CD4-positive, alpha-beta memory T cell (primary cell): Measurements from ENCODE around the gene CCDC175. TPM values are rescaled to one million over a fixed set of nuclear protein-coding genes. Genes with fewer than 3 reads are reported as not detected.
A peak's percentile ranks its signal among the peaks of the same experiment; 100 is the strongest.

ENCODE experiments used
- CTCF ChIA-PET: fragments of 350-600 bp; sonication (Branson Sonifier 250); formaldehyde crosslinking; loops from one replicate; lab custom pipeline; 2021; ENCODE audit warnings: inconsistent platforms; ENCODE audit not compliant: partially characterized antibody; lab: Charles Lee
- POLR2A ChIA-PET: fragments of 350-600 bp; sonication (Branson Sonifier 250); formaldehyde crosslinking; loops from one replicate; lab custom pipeline; 2021; ENCODE audit not compliant: partially characterized antibody; lab: Charles Lee
- DNase-seq, 5 donors: peaks; one replicate each; pipeline versions ENCODE4 v3.0.0 to v3.0.0-alpha.2; 2020 to 2022; ENCODE audit warnings: mixed read lengths in 1 of 5
- H3K27ac ChIP-seq: one replicate; pipeline ENCODE4 v1.7.0; 2013; ENCODE audit warnings: low read depth, low read length
- H3K27me3 ChIP-seq: 2 replicates; pipeline ENCODE4 v1.7.0; 2013; ENCODE audit warnings: mild to moderate bottlenecking, low read length, moderate library complexity; ENCODE audit not compliant: insufficient read depth
- H3K36me3 ChIP-seq: 2 replicates; pipeline ENCODE4 v1.7.0; 2013; ENCODE audit warnings: mild to moderate bottlenecking, low read length, moderate library complexity; ENCODE audit not compliant: insufficient read depth
- H3K4me1 ChIP-seq: 2 replicates; pipeline ENCODE4 v1.7.0; 2013; ENCODE audit warnings: mild to moderate bottlenecking, low read length, moderate library complexity; ENCODE audit not compliant: insufficient read depth
- H3K4me3 ChIP-seq, 2 donors: one replicate each; pipeline ENCODE4 v1.7.0; 2013; ENCODE audit warnings: low read length in 2 of 2, mild to moderate bottlenecking in 1 of 2
- H3K9me3 ChIP-seq, 2 donors: one replicate each; pipeline ENCODE4 v1.7.0; 2013; ENCODE audit warnings: low read length in 2 of 2, control low read depth in 1 of 2; ENCODE audit not compliant: control insufficient read depth in 1 of 2
- H3K27ac Mint-ChIP-seq, 7 donors: one replicate each; pipeline ENCODE4 v1.8.0; 2020 to 2021; ENCODE audit warnings: mixed read lengths in 7 of 7, mild to moderate bottlenecking in 6 of 7, inconsistent platforms in 3 of 7, moderate library complexity in 3 of 7
- H3K27me3 Mint-ChIP-seq, 2 donors: one replicate each; pipeline ENCODE4 v1.8.0; 2020 to 2021; ENCODE audit warnings: mixed read lengths in 2 of 2
- H3K36me3 Mint-ChIP-seq, 2 donors: one replicate each; pipeline ENCODE4 v1.8.0; 2020 to 2021; ENCODE audit warnings: mixed read lengths in 2 of 2, inconsistent platforms in 1 of 2, mild to moderate bottlenecking in 1 of 2
- H3K4me1 Mint-ChIP-seq, 4 donors: one replicate each; pipeline ENCODE4 v1.8.0; 2020 to 2021; ENCODE audit warnings: mixed read lengths in 4 of 4, mild to moderate bottlenecking in 1 of 4
- H3K4me3 Mint-ChIP-seq, 8 donors: one replicate each; pipeline ENCODE4 v1.8.0; 2020 to 2021; ENCODE audit warnings: mixed read lengths in 8 of 8, mild to moderate bottlenecking in 7 of 8, moderate library complexity in 6 of 8, inconsistent platforms in 3 of 8
- H3K9me3 Mint-ChIP-seq, 8 donors: one replicate each; pipeline ENCODE4 v1.8.0; 2020 to 2021; ENCODE audit warnings: mixed read lengths in 8 of 8, mild to moderate bottlenecking in 5 of 8, inconsistent platforms in 3 of 8, moderate library complexity in 1 of 8
- intact Hi-C: fragments of 100-400 bp; cut with micrococcal nuclease; formaldehyde crosslinking; loops from one replicate; pipeline ENCODE4 v1.15.1; 2023
- polyA plus RNA-seq, 2 donors: library from polyadenylated mRNA; unstranded; fragments of 300-500 nt; fragmentation: Illumina TruSeq; gene quantifications; one replicate each; pipeline ENCODE4 v1.2.3, GENCODE V29; 2021
- total RNA-seq, 2 experiments: library from RNA; stranded (reverse); gene quantifications; one replicate each; pipeline ENCODE4 v1.2.3, GENCODE V29; 2021

The CCDC175 gene
- total and polyA plus RNA-seq, 4 experiments from 2014 or later = not detected

DNA sequence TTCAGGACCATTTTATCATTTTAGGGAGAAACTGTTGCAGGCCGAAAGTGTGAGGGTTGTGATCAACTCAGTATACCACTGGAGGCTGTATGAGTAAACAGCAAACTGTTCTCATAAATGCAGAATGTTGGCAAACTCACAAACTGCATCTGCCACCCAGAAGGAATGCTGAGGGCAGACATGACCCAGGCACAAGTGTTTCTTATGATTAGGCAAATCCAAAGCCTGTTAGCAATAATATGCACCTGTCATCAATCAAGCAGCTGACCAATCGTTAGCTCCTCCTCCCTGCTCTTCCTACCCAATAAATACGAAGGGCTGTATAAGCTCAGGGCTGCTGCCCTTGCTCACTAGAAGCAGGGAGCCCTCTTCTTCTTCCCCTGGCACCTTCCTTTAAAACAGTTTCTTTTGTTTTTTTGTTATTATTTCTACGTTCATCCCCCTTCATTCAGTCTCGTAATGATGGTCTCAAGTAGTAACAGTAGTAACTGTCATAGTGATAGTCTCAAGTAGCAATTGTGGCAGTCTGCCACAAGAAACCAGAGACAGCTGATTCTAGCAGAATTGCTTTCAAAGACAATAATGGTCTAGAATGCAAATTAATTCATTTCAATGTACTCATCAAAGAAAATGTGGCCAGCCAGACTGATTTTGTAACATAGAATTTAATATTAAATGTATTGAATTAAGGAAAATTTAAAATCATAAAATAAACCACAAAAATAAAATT, 15.2 kb upstream of the CCDC175 start:
- Histone ChIP-seq H3K27me3 (no peaks in the 10 kb centered on the region), H3K4me1 (peaks cover 5% of the 10 kb centered on the region), H3K4me3 (no peak overlapping the region), H3K27ac (no peak overlapping the region), H3K9me3 (no peaks in the 10 kb centered on the region), H3K36me3 (no peaks in the 10 kb centered on the region)
- intact Hi-C loops = no loop called here
- no peak overlapping the region for H3K4me3 Mint-ChIP-seq
- peaks cover 0 to 3% of the 10 kb centered on the region in 2 donors for H3K36me3 Mint-ChIP-seq
- peaks cover 0 to 10% (median 3%) of the 10 kb centered on the region in 8 donors for H3K9me3 Mint-ChIP-seq
- DNase-seq = no peak
- peaks cover 0 to 6% (median 3%) of the 10 kb centered on the region in 4 donors for H3K4me1 Mint-ChIP-seq
- peaks cover 0 to 2% of the 10 kb centered on the region in 2 donors for H3K27me3 Mint-ChIP-seq
- POLR2A ChIA-PET = no interaction called here
- CTCF ChIA-PET = interaction anchor here (2.2 kb wide), 1 partner anchor 14 kb away, joined by 10 read pairs; the partner anchor contains the start of gene CCDC175
- no peak overlapping the region for H3K27ac Mint-ChIP-seq

DNA sequence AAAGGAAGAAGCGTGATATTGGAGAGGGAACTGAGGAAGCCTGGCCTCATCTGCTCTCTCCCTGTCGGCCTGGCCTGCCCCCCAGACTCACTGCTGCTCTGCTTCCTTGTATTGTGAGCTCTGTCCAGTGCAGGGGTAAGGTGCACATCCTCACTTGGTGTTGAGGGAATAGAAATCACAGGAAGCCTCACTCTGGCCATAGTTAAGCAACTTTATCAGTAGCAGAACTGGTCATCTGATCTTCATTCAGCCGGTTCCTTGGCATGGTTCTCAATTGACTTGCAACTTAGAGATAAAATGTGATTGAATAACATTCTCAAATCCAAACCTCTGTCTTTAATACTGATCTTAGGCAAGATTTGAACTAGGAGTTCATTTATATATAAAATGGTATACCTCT, 11.5 kb upstream of the CCDC175 start:
- peaks cover 0 to 10% (median 3%) of the 10 kb centered on the region in 8 donors for H3K9me3 Mint-ChIP-seq
- no peaks in the 10 kb centered on the region for H3K9me3 ChIP-seq
- DNase-seq = no peak
- no peaks in the 10 kb centered on the region for H3K27me3 ChIP-seq
- H3K27ac Mint-ChIP-seq = no peak overlapping the region
- no peak overlapping the region for H3K27ac ChIP-seq
- H3K36me3 Mint-ChIP-seq = peaks cover 0 to 3% of the 10 kb centered on the region in 2 donors
- peaks cover 0 to 1% of the 10 kb centered on the region in 2 donors for H3K27me3 Mint-ChIP-seq
- H3K36me3 ChIP-seq = no peaks in the 10 kb centered on the region
- H3K4me3 Mint-ChIP-seq = no peak overlapping the region
- intact Hi-C loops = no loop called here
- H3K4me3 ChIP-seq = no peak overlapping the region
- ChIA-PET POLR2A (no interaction called here), CTCF (no interaction called here)
- peaks cover 4 to 14% (median 9%) of the 10 kb centered on the region in 4 donors for H3K4me1 Mint-ChIP-seq
- peaks cover 14% of the 10 kb centered on the region for H3K4me1 ChIP-seq

DNA sequence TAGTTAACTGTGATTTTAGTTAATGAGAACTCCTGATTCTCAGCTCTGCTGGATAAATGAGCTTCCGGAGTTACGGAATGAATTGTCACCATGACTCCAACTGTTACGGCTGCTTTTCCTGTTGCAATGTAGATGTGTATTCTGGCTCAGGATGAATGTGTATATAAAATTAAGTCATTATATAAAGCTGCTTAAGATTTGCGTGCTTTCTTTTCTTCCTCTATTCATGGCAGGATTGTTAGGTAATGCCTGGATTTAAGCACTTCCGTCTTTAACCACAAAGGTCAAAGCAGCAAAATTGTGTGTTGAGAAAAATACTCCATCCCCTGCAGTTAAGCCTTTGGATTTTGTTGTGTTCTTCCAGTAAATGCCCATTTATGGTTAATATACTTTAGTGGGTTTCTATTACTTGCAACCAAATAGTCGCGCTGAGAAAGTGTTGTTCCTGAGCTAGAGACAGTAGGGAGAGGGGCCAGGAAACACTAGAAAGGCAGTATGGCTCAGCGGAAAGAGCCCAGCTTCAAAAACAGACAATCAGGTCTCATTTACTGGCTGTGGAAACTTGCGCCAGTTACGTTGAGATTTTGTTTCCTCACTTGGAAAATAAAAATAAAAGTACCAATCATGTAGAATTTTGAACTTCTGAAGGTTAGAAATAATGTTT, 9.4 kb upstream of the CCDC175 start:
- ChIA-PET CTCF (interaction anchor here (1.6 kb wide), 1 partner anchor 9 kb away, joined by 16 read pairs; the partner anchor contains the start of gene CCDC175), POLR2A (no interaction called here)
- Mint-ChIP-seq H3K4me1 (peaks cover 4 to 14% (median 9%) of the 10 kb centered on the region in 4 donors), H3K4me3 (peak overlapping the region; percentile 27 to 85 (median 71)), H3K36me3 (no peaks in the 10 kb centered on the region), H3K27me3 (peaks cover 0 to 3% of the 10 kb centered on the region in 2 donors), H3K27ac (peak overlapping the region in 1 of 7 donors; percentile 23), H3K9me3 (no peaks in the 10 kb centered on the region)
- no peaks in the 10 kb centered on the region for H3K9me3 ChIP-seq
- DNase-seq = no peak
- H3K4me1 ChIP-seq = peaks cover 14% of the 10 kb centered on the region
- no peaks in the 10 kb centered on the region for H3K27me3 ChIP-seq
- no peak overlapping the region for H3K27ac ChIP-seq
- no peak overlapping the region for H3K4me3 ChIP-seq
- intact Hi-C loops = no loop called here
- H3K36me3 ChIP-seq = no peaks in the 10 kb centered on the region

DNA sequence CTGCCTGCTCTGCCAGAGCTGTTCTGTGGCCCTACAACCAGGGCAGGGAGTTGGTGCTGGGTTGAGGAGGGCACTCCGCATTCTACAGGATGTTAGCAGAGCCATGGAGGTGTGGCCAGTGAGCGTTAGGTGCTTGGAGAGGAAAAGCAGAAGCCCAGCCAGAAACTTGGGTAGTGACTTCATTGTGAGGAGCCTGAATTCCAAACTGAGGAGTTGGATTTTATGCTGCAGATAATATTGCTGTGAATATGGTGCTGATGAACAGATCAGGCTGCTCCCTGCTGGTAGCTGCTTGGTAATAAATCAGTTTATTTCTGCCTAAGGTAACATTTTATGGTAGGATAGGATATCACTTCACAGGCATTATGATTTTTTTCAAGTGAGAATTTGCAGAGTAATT, 7.1 kb upstream of the CCDC175 start:
- H3K9me3 ChIP-seq = no peaks in the 10 kb centered on the region
- Mint-ChIP-seq H3K27ac (no peak overlapping the region), H3K36me3 (no peaks in the 10 kb centered on the region), H3K4me1 (peaks cover 4 to 14% (median 9%) of the 10 kb centered on the region in 4 donors), H3K9me3 (no peaks in the 10 kb centered on the region), H3K27me3 (peaks cover 0 to 3% of the 10 kb centered on the region in 2 donors), H3K4me3 (no peak overlapping the region)
- ChIA-PET POLR2A (no interaction called here), CTCF (no interaction called here)
- no peak for DNase-seq
- no peaks in the 10 kb centered on the region for H3K36me3 ChIP-seq
- intact Hi-C loops = no loop called here
- H3K27ac ChIP-seq = no peak overlapping the region
- H3K4me3 ChIP-seq = no peak overlapping the region
- H3K27me3 ChIP-seq = no peaks in the 10 kb centered on the region
- H3K4me1 ChIP-seq = peaks cover 14% of the 10 kb centered on the region

DNA sequence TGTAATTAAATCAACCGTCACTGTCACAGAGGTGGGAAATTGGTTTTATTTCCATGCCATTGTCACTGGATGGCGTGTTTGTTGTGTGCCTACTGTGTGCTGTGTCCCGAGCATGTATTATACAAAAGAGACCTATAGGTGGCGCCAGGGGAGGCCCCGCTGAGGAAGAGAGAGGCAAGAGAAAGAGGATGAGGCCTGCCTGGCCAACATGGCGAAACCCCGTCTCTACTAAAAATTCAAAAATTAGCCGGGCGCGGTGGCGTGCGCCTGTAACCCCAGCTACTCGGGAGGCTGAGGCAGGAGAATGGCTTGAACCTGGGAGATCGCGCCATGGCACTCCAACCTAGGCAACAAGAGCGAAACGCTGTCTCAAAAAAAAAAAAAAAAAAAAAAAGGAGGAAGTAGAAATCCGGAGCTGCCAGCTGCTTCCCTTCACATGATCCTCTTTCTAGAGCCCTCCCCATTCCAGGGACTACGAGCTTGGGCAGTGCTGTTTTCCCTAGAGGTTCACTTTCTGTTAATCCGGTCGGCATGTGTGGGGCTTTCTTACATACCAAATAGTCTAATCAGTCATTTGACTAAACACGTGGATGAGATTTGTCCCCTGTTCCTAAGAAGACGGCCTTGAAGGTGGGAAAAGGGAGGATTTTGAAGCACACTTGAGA, 6.4 kb upstream of the CCDC175 start:
- peaks cover 14% of the 10 kb centered on the region for H3K4me1 ChIP-seq

DNA sequence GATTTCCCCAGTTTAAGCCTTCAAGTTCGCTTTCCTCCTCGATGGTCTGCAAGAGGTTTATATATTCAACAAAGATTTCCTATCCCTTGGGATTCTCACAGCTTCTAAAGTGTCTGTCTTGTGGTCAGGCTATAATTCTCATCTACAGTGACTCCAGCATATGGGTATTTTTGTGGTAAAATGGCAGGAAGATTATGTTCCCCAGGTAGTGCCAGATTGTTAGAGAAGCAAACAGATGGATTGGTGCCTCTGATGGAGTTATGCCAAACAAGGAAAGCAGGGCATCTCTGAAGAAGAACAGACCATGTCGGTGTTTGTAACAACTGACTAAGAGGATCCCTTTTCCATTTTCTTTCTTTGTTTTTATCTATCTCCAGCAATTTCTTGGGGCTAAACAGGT, 5.5 kb upstream of the CCDC175 start:
- Mint-ChIP-seq H3K4me1 (peaks cover 4 to 13% (median 8%) of the 10 kb centered on the region in 4 donors), H3K27me3 (peaks cover 0 to 3% of the 10 kb centered on the region in 2 donors), H3K9me3 (peaks cover 0 to 2% (median 0%) of the 10 kb centered on the region in 8 donors), H3K27ac (no peak overlapping the region), H3K4me3 (no peak overlapping the region), H3K36me3 (no peaks in the 10 kb centered on the region)
- Histone ChIP-seq H3K36me3 (no peaks in the 10 kb centered on the region), H3K4me1 (peaks cover 13% of the 10 kb centered on the region), H3K27me3 (no peaks in the 10 kb centered on the region), H3K4me3 (no peak overlapping the region), H3K9me3 (no peaks in the 10 kb centered on the region), H3K27ac (no peak overlapping the region)
- intact Hi-C loops = no loop called here
- DNase-seq = no peak
- POLR2A ChIA-PET = no interaction called here
- CTCF ChIA-PET = no interaction called here

More for the DNA sequence above, 6.4 kb upstream of the CCDC175 start:
- no peak for DNase-seq
- Mint-ChIP-seq H3K4me1 (peaks cover 4 to 14% (median 9%) of the 10 kb centered on the region in 4 donors), H3K27ac (no peak overlapping the region), H3K27me3 (peaks cover 0 to 3% of the 10 kb centered on the region in 2 donors), H3K36me3 (no peaks in the 10 kb centered on the region), H3K9me3 (peaks cover 0 to 2% (median 0%) of the 10 kb centered on the region in 8 donors), H3K4me3 (no peak overlapping the region)
- intact Hi-C loops = no loop called here
- no peaks in the 10 kb centered on the region for H3K36me3 ChIP-seq
- H3K4me3 ChIP-seq = no peak overlapping the region
- H3K27ac ChIP-seq = no peak overlapping the region
- ChIA-PET POLR2A (no interaction called here), CTCF (no interaction called here)
- H3K9me3 ChIP-seq = no peaks in the 10 kb centered on the region
- no peaks in the 10 kb centered on the region for H3K27me3 ChIP-seq

DNA sequence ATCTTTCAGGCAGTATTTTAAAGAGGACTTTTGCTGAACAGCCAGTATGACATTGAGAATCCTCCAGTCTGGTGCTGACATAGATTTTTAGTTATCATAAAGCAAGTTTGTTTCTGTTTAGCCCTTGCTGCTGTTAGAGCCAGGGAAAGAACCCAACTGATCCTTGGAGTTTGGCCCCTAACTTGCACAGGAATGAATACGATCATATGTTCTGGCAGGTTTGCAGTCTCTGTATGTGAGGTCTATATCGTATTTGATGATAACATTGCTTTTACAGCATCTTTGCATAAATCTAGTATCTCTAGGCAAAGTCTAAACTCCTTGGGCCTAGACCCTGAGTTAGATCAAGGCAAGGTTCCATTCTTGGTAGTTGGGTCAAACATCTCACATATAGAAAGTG, 4.3 kb upstream of the CCDC175 start:
- H3K9me3 ChIP-seq = no peaks in the 10 kb centered on the region
- H3K27me3 ChIP-seq = no peaks in the 10 kb centered on the region
- no peak overlapping the region for H3K27ac ChIP-seq
- no peaks in the 10 kb centered on the region for H3K36me3 Mint-ChIP-seq
- ChIA-PET CTCF (no interaction called here), POLR2A (no interaction called here)
- H3K4me1 Mint-ChIP-seq = peaks cover 6 to 12% (median 7%) of the 10 kb centered on the region in 4 donors
- no peak for DNase-seq
- intact Hi-C loops = no loop called here
- H3K4me1 ChIP-seq = peaks cover 13% of the 10 kb centered on the region
- H3K27ac Mint-ChIP-seq = no peak overlapping the region
- H3K4me3 ChIP-seq = no peak overlapping the region
- H3K9me3 Mint-ChIP-seq = peaks cover 0 to 2% (median 0%) of the 10 kb centered on the region in 8 donors
- H3K27me3 Mint-ChIP-seq = peaks cover 4 to 5% of the 10 kb centered on the region in 2 donors
- no peak overlapping the region for H3K4me3 Mint-ChIP-seq
- no peaks in the 10 kb centered on the region for H3K36me3 ChIP-seq
